GM10266 (cell line): ENCODE data around the gene SMARCC2.
A peak's percentile ranks its signal among the peaks of the same experiment; 100 is the strongest.

Experiments used
- DNase-seq: peaks from one replicate; pipeline ENCODE4 v3.0.0; 2012; ENCODE audit errors: extremely low spot score
- TF ChIP-seq, protein P1 (sequence below): IDR thresholded peaks from 2 replicates; pipeline ENCODE4 v1.5.1; 2012; ENCODE audit warnings: mild to moderate bottlenecking, low read depth; ENCODE audit not compliant: control insufficient read depth, insufficient read depth; ENCODE audit errors: missing control alignments

The SMARCC2 gene

DNA sequence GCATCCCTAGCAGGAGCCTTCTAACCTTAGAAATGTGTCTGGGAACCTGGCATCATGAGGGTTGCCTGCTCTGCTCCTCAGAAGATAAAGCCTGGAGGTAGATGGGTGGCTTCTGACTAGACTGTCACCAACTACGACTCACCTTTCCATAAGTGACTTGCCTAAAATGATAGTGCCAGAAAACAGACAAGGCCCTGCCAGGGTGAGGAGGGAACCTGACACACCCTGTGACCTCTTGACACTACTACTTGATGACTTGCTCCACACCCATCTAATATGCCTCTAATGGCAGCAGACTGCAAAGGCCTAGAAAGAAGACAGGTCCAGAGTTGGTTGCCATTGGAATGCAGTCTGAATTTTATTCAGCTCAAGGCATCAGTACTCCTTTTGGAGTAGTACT, 23.1 kb upstream of the SMARCC2 start:
- TF ChIP-seq, protein P1, sequence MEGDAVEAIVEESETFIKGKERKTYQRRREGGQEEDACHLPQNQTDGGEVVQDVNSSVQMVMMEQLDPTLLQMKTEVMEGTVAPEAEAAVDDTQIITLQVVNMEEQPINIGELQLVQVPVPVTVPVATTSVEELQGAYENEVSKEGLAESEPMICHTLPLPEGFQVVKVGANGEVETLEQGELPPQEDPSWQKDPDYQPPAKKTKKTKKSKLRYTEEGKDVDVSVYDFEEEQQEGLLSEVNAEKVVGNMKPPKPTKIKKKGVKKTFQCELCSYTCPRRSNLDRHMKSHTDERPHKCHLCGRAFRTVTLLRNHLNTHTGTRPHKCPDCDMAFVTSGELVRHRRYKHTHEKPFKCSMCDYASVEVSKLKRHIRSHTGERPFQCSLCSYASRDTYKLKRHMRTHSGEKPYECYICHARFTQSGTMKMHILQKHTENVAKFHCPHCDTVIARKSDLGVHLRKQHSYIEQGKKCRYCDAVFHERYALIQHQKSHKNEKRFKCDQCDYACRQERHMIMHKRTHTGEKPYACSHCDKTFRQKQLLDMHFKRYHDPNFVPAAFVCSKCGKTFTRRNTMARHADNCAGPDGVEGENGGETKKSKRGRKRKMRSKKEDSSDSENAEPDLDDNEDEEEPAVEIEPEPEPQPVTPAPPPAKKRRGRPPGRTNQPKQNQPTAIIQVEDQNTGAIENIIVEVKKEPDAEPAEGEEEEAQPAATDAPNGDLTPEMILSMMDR = no peak
- DNase-seq = no peak

- TF ChIP-seq, protein P1 = no peak
- no peak for DNase-seq
Observed at GRCh38 chr12:56208006-56208405, 18.7 kb upstream of the SMARCC2 start.

DNA sequence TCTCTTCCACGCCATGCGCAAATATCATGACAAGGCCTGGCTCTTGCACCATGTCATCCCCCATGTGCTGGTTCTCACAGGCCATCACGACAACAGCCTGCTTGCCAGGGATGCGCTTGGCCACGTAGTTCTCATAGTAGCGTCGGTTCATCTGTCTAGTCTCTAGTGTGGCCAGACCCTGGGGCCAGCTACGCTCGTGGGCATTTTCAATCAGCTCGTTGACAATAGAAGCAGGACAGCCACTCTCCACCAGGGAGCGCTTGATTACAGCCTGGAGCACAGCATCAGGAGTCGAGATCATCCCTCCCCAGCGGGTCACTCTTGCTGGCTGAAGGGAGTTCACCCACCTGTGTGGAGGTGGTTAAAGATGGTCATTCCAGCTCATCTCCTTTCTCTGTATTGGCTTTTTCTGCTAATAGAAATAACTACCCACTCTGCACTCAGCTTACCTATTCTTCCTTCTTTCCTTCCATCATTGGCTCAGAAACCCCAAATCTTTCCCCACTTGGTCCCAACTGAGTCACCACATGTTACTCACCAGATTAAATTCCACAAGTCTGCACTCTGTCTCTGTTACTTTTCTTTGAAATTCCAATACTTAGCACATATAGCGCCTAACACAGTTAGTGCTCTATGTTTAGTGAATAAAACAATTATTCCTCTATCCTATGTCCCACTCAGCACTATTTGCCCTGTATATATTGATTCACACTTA, 17.3 kb upstream of the SMARCC2 start:
- TF ChIP-seq, protein P1 = peak; percentile 54
- peak; percentile 33 for DNase-seq

DNA sequence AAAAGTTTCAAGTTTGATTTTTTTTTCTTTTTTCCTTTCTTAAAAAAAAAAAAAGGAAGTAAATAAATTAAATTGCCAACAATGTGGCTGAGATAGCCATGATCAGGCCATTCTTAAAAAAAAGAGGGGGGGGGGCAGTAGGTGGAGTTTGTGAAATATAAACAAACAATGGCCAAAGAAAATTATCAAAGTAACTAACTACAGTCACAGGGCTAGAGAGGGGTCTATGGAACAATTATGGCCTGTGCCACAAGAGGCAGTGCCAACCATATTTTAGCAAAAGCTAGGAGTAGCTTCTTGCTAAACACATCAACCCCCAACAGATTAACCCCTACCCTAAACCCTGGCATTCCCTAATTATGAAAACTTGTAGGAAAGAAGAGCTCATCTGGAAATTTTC, 16.2 kb upstream of the SMARCC2 start:
- TF ChIP-seq, protein P1 = peak; percentile 8
- DNase-seq = no peak

DNA sequence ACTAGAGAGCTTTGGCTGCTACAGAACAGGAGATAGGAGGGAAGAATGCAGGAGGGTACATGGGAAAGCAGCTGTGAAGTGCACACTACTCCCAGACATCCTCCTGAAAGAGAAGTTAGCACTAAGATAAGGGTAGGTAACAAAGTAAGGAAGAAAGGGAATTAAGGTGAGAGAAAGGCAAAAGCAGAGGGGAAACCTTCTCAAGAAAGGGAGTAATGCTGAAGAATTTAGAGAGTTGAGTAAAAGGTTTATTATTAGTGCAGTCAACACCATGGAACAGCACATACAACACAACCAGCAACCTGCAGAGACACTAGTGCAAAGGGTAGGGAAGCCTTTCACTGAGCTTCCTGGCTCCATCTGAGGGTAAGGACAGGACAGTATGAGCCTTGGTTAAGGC, 15.0 kb upstream of the SMARCC2 start:
- DNase-seq = no peak

DNA sequence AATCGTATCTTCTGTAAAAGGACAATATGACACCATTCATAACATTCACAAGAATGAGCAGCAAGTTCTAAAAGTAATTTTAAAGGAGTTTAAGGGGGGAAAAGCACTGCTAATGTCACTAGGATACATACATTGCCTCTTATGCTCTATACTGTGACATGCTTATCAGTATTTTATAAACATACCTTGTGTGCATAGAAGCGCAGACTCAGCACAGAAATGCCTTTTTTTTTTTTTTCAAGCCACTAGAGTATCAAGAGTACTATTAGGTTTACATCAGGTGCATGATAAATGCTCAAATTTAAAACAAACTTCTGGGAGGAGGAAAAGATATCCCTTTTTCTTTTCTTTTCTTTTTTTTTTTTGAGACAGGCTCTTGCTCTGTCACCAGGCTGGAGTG, 13.6 kb upstream of the SMARCC2 start:
- TF ChIP-seq, protein P1 = no peak
- no peak for DNase-seq

More for the DNA sequence above, 15.0 kb upstream of the SMARCC2 start:
- TF ChIP-seq, protein P1 = no peak

- DNase-seq = no peak
- TF ChIP-seq, protein P1 = no peak
Observed at GRCh38 chr12:56202366-56202765, 13.1 kb upstream of the SMARCC2 start.
